ENCODE results near the gene HUWE1.
"Not testable (repeated sequence)": the region's sequence is repeated elsewhere in the genome, so short reads cannot be mapped to it uniquely, and the experiment has no call there.

The HUWE1 gene

GRCh38 chrX:53686151-53686885, at the start of gene HUWE1:
TSS of gene HUWE1 (minus strand) at chrX:53686719. CDS start at chrX:53654107, 32,612 bp downstream.
- DNase-seq: peak; percentile 69

GRCh38 chrX:53732797-53733196, 46.3 kb upstream of the HUWE1 start:
- no peak for DNase-seq

GRCh38 chrX:53729751-53730150, 43.2 kb upstream of the HUWE1 start:
- DNase-seq: peak; percentile 24

- no peak for DNase-seq
Observed at GRCh38 chrX:53728506-53728905, 42.0 kb upstream of the HUWE1 start.

GRCh38 chrX:53724872-53725271, 38.4 kb upstream of the HUWE1 start:
- no peak for DNase-seq

GRCh38 chrX:53723381-53723780, 36.9 kb upstream of the HUWE1 start:
- no peak for DNase-seq

- DNase-seq: not testable (repeated sequence)
Observed at GRCh38 chrX:53721610-53722009, 35.1 kb upstream of the HUWE1 start.

- not testable (repeated sequence) for DNase-seq
Observed at GRCh38 chrX:53719666-53720065, 33.1 kb upstream of the HUWE1 start.

GRCh38 chrX:53718073-53718472, 31.6 kb upstream of the HUWE1 start:
- peak; percentile 41 for DNase-seq

- DNase-seq: no peak
Observed at GRCh38 chrX:53717205-53717604, 30.7 kb upstream of the HUWE1 start.

- peak; percentile 81 for DNase-seq
Observed at GRCh38 chrX:53716328-53717088, 30.0 kb upstream of the HUWE1 start.

- no peak for DNase-seq
Observed at GRCh38 chrX:53715346-53715924, 28.9 kb upstream of the HUWE1 start.

GRCh38 chrX:53714580-53715345, 28.2 kb upstream of the HUWE1 start:
- DNase-seq: peak; percentile 77

- peak; percentile 63 for DNase-seq
Observed at GRCh38 chrX:53713987-53714579, 27.6 kb upstream of the HUWE1 start.

- no peak for DNase-seq
Observed at GRCh38 chrX:53711436-53711835, 24.9 kb upstream of the HUWE1 start.

GRCh38 chrX:53704854-53705253, 18.3 kb upstream of the HUWE1 start:
- no peak for DNase-seq

GRCh38 chrX:53704294-53704693, 17.8 kb upstream of the HUWE1 start:
- no peak for DNase-seq

- no peak for DNase-seq
Observed at GRCh38 chrX:53695946-53696549, 9.5 kb upstream of the HUWE1 start.

GRCh38 chrX:53694642-53695041, 8.1 kb upstream of the HUWE1 start:
- no peak for DNase-seq

- no peak for DNase-seq
Observed at GRCh38 chrX:53688300-53688699, 1.8 kb upstream of the HUWE1 start.

- peak; percentile 6 for DNase-seq
Observed at GRCh38 chrX:53685711-53686110, 808 bp downstream of the HUWE1 start.

Measured in suppressor macrophage treated with lipopolysaccharide for 4 hours (primary cell).